ENCODE data around the gene PTTG1.

The PTTG1 gene

DNA sequence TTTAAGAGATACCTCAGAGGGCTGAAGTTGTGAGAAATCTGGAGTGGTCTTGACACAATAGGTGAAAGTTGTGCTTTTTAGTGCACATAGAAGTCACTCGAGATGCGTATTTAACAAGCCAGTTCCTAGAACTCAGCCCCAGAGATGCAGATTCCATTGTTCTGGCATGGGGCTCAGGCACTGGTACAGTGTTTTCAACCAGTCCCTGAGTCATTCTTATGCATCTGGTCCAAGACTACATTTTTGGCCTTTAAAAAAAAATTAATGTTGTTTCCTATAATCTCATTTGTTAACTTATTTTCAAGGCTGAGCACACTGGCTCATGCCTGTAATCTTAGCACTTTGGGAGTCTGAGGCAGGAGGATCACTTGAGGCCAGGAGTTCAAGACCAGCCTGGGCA lies 29.6 kb downstream of the PTTG1 start:
- H3K4me1 ChIP-seq (ENCODE audit: control insufficient read depth in 2 of 2, insufficient read depth in 2 of 2, low read length in 2 of 2) = no peaks in the 10 kb centered on the region
- no peaks in the 10 kb centered on the region for H3K36me3 ChIP-seq (ENCODE audit: control insufficient read depth in 2 of 2, insufficient read depth in 2 of 2, low read length in 2 of 2)
- no peaks in the 10 kb centered on the region for H3K9me3 ChIP-seq (ENCODE audit: control insufficient read depth in 2 of 2, low read length in 2 of 2)
- H3K9ac ChIP-seq (ENCODE audit: low read depth in 1 of 2, low read length in 2 of 2) = no peak overlapping the region
- no peak overlapping the region for H3K4me3 ChIP-seq (ENCODE audit: low read length in 2 of 2)
- H3K27ac ChIP-seq (ENCODE audit: low read depth in 2 of 2, low read length in 2 of 2) = no peak overlapping the region
- no peaks in the 10 kb centered on the region for H3K27me3 ChIP-seq (ENCODE audit: control insufficient read depth in 2 of 2, insufficient read depth in 2 of 2, low read length in 2 of 2)

DNA sequence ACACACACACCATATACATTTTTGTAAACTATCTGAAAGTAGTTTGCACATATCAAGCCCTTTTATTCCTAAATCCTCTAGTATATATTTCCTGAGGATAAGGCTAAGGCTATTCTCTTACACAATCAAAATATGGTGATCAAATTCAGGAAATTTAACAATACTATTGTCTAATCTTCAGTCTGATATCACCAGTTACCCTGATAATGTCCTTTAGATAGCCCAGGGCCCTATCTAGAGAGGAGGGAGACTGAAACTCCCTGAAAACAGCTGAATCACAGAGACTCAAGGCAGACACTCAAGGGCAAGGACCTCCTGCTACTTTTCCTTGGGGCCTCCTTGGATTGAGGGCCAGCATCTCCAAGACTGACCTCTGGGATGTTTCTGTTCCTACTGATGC lies 30.4 kb downstream of the PTTG1 start:
- no peaks in the 10 kb centered on the region for H3K4me1 ChIP-seq (ENCODE audit: control insufficient read depth in 2 of 2, insufficient read depth in 2 of 2, low read length in 2 of 2)
- H3K9me3 ChIP-seq (ENCODE audit: control insufficient read depth in 2 of 2, low read length in 2 of 2) = no peaks in the 10 kb centered on the region
- no peaks in the 10 kb centered on the region for H3K36me3 ChIP-seq (ENCODE audit: control insufficient read depth in 2 of 2, insufficient read depth in 2 of 2, low read length in 2 of 2)
- H3K27me3 ChIP-seq (ENCODE audit: control insufficient read depth in 2 of 2, insufficient read depth in 2 of 2, low read length in 2 of 2) = no peaks in the 10 kb centered on the region
- no peak overlapping the region for H3K27ac ChIP-seq (ENCODE audit: low read depth in 2 of 2, low read length in 2 of 2)
- no peak overlapping the region for H3K9ac ChIP-seq (ENCODE audit: low read depth in 1 of 2, low read length in 2 of 2)
- H3K4me3 ChIP-seq (ENCODE audit: low read length in 2 of 2) = no peak overlapping the region

DNA sequence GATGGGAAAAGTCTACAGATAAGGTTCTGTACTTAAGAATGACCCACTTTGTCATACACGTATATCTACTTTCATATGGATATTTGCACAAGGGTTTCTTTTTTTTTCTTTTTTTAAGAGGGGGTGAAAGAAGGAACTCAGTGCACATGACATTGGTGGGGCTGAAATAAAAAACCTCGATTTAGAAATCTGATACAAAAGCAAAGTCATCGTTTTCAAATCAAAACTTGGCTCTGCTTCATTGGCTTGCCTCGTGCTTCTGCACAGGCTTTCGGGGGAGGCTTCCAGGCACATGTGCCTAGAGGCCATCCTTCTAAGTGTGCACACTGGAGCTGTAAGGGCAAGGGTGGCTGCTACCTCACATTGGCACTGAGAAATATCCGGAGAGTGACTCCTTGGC lies 31.1 kb downstream of the PTTG1 start:
- Histone ChIP-seq H3K27ac (ENCODE audit: low read depth in 2 of 2, low read length in 2 of 2) (no peak overlapping the region), H3K4me3 (ENCODE audit: low read length in 2 of 2) (no peak overlapping the region), H3K36me3 (ENCODE audit: control insufficient read depth in 2 of 2, insufficient read depth in 2 of 2, low read length in 2 of 2) (no peaks in the 10 kb centered on the region), H3K4me1 (ENCODE audit: control insufficient read depth in 2 of 2, insufficient read depth in 2 of 2, low read length in 2 of 2) (no peaks in the 10 kb centered on the region), H3K27me3 (ENCODE audit: control insufficient read depth in 2 of 2, insufficient read depth in 2 of 2, low read length in 2 of 2) (no peaks in the 10 kb centered on the region), H3K9ac (ENCODE audit: low read depth in 1 of 2, low read length in 2 of 2) (no peak overlapping the region), H3K9me3 (ENCODE audit: control insufficient read depth in 2 of 2, low read length in 2 of 2) (no peaks in the 10 kb centered on the region)

DNA sequence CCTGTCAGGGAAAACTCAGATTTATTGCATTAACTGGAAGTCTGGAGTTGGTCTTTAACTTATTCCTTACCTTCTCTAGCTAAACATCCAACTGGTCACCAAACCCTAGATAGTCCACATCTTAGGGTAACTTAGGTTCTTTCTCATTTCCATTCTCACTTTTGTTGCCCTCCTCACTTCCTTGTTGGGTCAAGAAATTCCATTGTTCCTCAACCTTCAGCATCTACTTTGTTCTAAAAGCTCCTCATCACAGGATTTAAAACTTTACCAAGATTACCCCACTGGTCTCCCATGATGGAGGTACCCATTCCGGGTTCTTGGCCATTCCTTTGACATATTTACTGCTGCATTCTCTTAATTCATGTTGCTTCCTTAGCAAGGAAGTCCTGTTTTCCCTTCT lies 32.1 kb downstream of the PTTG1 start:
- Histone ChIP-seq H3K9me3 (ENCODE audit: control insufficient read depth in 2 of 2, low read length in 2 of 2) (no peaks in the 10 kb centered on the region), H3K4me3 (ENCODE audit: low read length in 2 of 2) (no peak overlapping the region), H3K27ac (ENCODE audit: low read depth in 2 of 2, low read length in 2 of 2) (no peak overlapping the region), H3K36me3 (ENCODE audit: control insufficient read depth in 2 of 2, insufficient read depth in 2 of 2, low read length in 2 of 2) (no peaks in the 10 kb centered on the region), H3K4me1 (ENCODE audit: control insufficient read depth in 2 of 2, insufficient read depth in 2 of 2, low read length in 2 of 2) (no peaks in the 10 kb centered on the region), H3K9ac (ENCODE audit: low read depth in 1 of 2, low read length in 2 of 2) (no peak overlapping the region), H3K27me3 (ENCODE audit: control insufficient read depth in 2 of 2, insufficient read depth in 2 of 2, low read length in 2 of 2) (no peaks in the 10 kb centered on the region)

DNA sequence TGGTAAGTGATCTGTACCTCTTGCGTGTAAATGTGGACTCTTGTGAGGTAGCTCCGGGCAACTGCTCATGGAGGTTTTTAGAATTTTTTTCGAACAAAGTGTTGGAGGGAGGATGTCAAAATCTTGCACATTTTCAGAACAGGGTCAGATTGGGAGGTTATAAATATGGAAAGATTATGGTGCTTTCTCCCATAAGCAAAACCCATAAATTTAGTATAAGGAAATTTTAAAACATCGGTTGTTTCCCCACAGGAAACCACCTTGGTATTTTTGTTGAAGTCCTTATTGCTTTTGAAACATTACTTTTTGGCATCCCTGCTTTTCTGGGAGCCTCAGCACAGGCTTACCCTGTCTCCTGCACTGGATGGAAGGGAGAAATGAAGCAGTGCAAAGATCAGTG lies 33.9 kb downstream of the PTTG1 start:
- no peak overlapping the region for H3K27ac ChIP-seq (ENCODE audit: low read depth in 2 of 2, low read length in 2 of 2)
- no peak overlapping the region for H3K4me3 ChIP-seq (ENCODE audit: low read length in 2 of 2)
- no peak overlapping the region for H3K9ac ChIP-seq (ENCODE audit: low read depth in 1 of 2, low read length in 2 of 2)
- H3K27me3 ChIP-seq (ENCODE audit: control insufficient read depth in 2 of 2, insufficient read depth in 2 of 2, low read length in 2 of 2) = no peaks in the 10 kb centered on the region
- H3K36me3 ChIP-seq (ENCODE audit: control insufficient read depth in 2 of 2, insufficient read depth in 2 of 2, low read length in 2 of 2) = no peaks in the 10 kb centered on the region
- H3K9me3 ChIP-seq (ENCODE audit: control insufficient read depth in 2 of 2, low read length in 2 of 2) = no peaks in the 10 kb centered on the region
- H3K4me1 ChIP-seq (ENCODE audit: control insufficient read depth in 2 of 2, insufficient read depth in 2 of 2, low read length in 2 of 2) = no peaks in the 10 kb centered on the region

DNA sequence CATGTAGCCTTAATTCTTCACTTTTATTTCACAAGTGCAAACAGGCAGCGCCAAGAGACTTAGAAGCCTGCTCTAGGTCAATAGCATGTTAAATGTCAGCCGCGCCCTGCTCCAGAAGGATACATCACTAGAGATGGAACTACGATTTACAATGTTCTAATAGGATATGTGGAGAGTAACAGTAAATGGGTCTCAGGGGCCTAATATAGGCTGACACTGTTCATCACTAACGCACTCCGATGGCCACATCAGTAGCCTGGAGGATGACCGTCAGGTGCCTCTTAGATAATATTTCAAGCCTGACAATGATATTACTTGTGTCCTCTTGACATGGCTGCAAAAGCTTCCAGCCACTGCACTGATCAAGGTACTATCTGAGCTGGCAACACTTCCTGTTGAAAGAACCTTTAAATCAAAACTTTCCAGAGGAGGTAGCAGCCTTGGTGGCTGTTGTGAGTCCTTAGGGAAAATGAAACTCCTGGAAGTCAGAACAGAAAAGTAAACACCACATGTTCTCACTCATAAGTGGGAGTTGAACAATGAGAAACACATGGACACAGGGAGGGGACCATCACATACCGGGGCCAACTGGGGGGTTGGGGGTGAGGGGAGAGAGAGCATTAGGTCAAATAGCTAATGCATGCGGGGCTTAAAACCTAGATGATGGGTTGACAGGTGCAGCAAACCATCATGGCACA lies 35.0 kb downstream of the PTTG1 start:
- Histone ChIP-seq H3K36me3 (ENCODE audit: control insufficient read depth in 2 of 2, insufficient read depth in 2 of 2, low read length in 2 of 2) (no peaks in the 10 kb centered on the region), H3K27me3 (ENCODE audit: control insufficient read depth in 2 of 2, insufficient read depth in 2 of 2, low read length in 2 of 2) (no peaks in the 10 kb centered on the region), H3K4me1 (ENCODE audit: control insufficient read depth in 2 of 2, insufficient read depth in 2 of 2, low read length in 2 of 2) (no peaks in the 10 kb centered on the region), H3K4me3 (ENCODE audit: low read length in 2 of 2) (no peak overlapping the region), H3K9ac (ENCODE audit: low read depth in 1 of 2, low read length in 2 of 2) (no peak overlapping the region), H3K27ac (ENCODE audit: low read depth in 2 of 2, low read length in 2 of 2) (no peak overlapping the region), H3K9me3 (ENCODE audit: control insufficient read depth in 2 of 2, low read length in 2 of 2) (no peaks in the 10 kb centered on the region)

DNA sequence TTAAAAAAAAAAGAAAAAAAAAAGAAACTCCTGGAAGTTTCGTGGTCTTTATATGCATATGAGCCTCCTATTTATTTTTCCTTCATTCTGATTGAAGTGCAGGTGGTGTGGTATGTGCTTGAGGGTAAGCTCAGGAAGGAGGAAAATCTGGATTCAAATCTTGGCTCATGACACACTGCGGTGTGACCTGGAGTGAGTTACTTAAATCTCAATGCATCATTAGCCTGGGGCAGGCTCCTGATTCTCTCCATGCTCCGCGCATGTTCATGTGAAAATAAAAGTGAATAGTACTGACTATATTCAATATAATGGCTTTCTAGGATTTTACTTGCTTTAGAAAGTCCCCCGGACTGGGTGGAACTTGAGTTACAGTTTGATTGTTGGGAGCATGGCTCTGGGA lies 35.6 kb downstream of the PTTG1 start:
- H3K4me3 ChIP-seq (ENCODE audit: low read length in 2 of 2) = no peak overlapping the region
- H3K27ac ChIP-seq (ENCODE audit: low read depth in 2 of 2, low read length in 2 of 2) = no peak overlapping the region
- H3K36me3 ChIP-seq (ENCODE audit: control insufficient read depth in 2 of 2, insufficient read depth in 2 of 2, low read length in 2 of 2) = no peaks in the 10 kb centered on the region
- no peaks in the 10 kb centered on the region for H3K4me1 ChIP-seq (ENCODE audit: control insufficient read depth in 2 of 2, insufficient read depth in 2 of 2, low read length in 2 of 2)
- H3K9me3 ChIP-seq (ENCODE audit: control insufficient read depth in 2 of 2, low read length in 2 of 2) = no peaks in the 10 kb centered on the region
- H3K9ac ChIP-seq (ENCODE audit: low read depth in 1 of 2, low read length in 2 of 2) = no peak overlapping the region
- H3K27me3 ChIP-seq (ENCODE audit: control insufficient read depth in 2 of 2, insufficient read depth in 2 of 2, low read length in 2 of 2) = no peaks in the 10 kb centered on the region

DNA sequence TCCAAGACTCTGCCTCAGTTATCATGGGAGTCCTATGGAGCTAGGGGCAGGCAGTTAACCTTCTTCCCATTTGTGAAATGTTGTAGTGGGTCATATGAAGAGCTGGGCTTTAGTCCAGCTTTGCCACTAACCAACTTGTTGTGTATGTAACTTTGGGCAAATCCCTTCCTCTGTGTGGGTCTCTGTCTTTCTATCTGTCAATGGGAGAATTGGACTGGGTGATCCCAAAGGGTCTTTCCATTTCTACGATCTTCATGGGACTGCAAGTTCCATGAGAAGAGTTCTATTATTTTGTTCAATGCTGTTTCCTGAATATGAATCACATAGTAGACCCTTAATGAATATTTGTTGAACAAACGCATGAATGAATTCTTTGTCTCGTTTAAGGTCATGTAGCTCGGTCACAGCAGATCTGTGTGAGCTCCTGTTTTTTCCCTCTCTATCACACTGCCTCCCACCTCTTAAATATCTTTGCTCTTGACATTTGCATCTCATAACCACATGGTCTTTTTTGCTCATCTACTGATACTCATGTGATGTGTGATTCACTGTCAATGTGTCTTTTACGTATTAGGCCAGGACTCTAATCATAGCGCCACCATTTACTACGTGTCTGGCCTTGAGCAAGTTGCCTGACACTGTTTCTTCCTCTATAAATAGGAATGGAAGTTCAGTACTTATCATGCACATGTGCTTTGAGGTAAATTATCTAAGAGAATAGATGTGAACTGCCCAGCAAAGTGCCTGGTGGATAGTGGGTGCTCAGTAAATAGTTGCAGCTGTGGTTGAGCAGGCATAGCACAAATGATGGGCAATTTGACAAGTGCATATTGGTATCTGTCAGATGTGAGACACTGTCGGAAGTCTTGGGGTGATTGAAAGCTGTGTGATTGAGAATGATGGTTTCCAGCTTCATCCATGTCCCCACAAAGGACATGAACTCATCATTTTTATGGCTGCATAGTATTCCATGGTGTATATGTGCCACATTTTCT lies 37.4 kb downstream of the PTTG1 start:
- no peaks in the 10 kb centered on the region for H3K27me3 ChIP-seq (ENCODE audit: control insufficient read depth in 2 of 2, insufficient read depth in 2 of 2, low read length in 2 of 2)
- H3K4me1 ChIP-seq (ENCODE audit: control insufficient read depth in 2 of 2, insufficient read depth in 2 of 2, low read length in 2 of 2) = no peaks in the 10 kb centered on the region
- H3K9ac ChIP-seq (ENCODE audit: low read depth in 1 of 2, low read length in 2 of 2) = no peak overlapping the region
- no peak overlapping the region for H3K4me3 ChIP-seq (ENCODE audit: low read length in 2 of 2)
- no peak overlapping the region for H3K27ac ChIP-seq (ENCODE audit: low read depth in 2 of 2, low read length in 2 of 2)
- H3K36me3 ChIP-seq (ENCODE audit: control insufficient read depth in 2 of 2, insufficient read depth in 2 of 2, low read length in 2 of 2) = no peaks in the 10 kb centered on the region
- H3K9me3 ChIP-seq (ENCODE audit: control insufficient read depth in 2 of 2, low read length in 2 of 2) = no peaks in the 10 kb centered on the region

DNA sequence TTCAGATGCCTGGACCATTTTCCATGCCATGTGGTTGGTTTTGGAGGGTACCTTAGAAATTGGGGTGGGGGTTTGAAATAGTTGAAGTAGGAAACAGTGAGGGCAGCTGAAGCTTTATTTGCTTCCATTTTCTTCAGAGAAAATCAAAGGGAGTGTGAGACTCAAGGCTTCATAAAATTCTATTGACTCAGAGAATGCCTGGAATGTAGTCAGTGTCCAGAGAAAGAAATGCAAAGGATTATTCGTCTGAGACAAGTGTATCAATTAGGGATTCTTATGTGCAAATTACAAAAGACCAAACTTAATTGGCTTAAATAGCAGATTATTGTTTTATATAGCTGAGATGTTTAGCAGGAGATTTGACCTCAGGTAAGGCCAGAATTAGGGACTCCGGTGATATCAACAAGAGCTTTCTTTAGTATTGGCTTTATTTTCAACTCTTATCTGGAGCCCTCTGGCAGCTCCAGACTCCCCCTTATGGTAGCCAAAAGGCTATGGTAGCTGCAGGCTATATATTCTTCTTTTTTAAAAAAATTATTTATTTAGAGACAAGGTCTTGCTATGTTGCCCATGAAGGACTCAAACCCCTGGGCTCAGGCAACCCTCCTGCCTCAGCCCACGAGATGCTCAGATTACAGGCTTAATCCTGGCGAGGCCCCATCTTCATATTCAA lies 38.9 kb downstream of the PTTG1 start:
- Histone ChIP-seq H3K27ac (ENCODE audit: low read depth in 2 of 2, low read length in 2 of 2) (no peak overlapping the region), H3K27me3 (ENCODE audit: control insufficient read depth in 2 of 2, insufficient read depth in 2 of 2, low read length in 2 of 2) (no peaks in the 10 kb centered on the region), H3K4me3 (ENCODE audit: low read length in 2 of 2) (no peak overlapping the region), H3K36me3 (ENCODE audit: control insufficient read depth in 2 of 2, insufficient read depth in 2 of 2, low read length in 2 of 2) (no peaks in the 10 kb centered on the region), H3K9ac (ENCODE audit: low read depth in 1 of 2, low read length in 2 of 2) (no peak overlapping the region), H3K4me1 (ENCODE audit: control insufficient read depth in 2 of 2, insufficient read depth in 2 of 2, low read length in 2 of 2) (no peaks in the 10 kb centered on the region), H3K9me3 (ENCODE audit: control insufficient read depth in 2 of 2, low read length in 2 of 2) (no peaks in the 10 kb centered on the region)

DNA sequence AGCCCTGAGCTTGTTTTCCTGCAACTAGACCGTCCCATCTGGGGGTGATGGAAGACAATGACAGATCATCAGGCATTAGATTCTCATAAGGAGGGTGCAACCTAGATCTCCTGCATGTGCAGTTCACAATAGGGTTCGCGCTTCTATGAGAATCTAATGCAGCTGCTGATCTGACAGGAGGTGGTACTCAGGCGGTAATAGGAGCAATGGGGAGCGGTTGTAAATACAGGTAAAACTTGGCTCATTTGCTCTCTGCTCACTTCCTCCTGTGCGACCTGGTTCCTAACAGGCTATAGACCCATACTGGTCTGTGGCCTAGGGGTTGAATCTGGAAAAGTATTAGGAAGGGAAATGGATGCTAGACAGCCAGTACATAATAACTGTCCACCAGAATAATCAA lies 39.7 kb downstream of the PTTG1 start:
- H3K4me1 ChIP-seq (ENCODE audit: control insufficient read depth in 2 of 2, insufficient read depth in 2 of 2, low read length in 2 of 2) = no peaks in the 10 kb centered on the region
- no peaks in the 10 kb centered on the region for H3K9me3 ChIP-seq (ENCODE audit: control insufficient read depth in 2 of 2, low read length in 2 of 2)
- H3K4me3 ChIP-seq (ENCODE audit: low read length in 2 of 2) = no peak overlapping the region
- no peaks in the 10 kb centered on the region for H3K27me3 ChIP-seq (ENCODE audit: control insufficient read depth in 2 of 2, insufficient read depth in 2 of 2, low read length in 2 of 2)
- H3K27ac ChIP-seq (ENCODE audit: low read depth in 2 of 2, low read length in 2 of 2) = no peak overlapping the region
- H3K36me3 ChIP-seq (ENCODE audit: control insufficient read depth in 2 of 2, insufficient read depth in 2 of 2, low read length in 2 of 2) = no peaks in the 10 kb centered on the region
- no peak overlapping the region for H3K9ac ChIP-seq (ENCODE audit: low read depth in 1 of 2, low read length in 2 of 2)
